Skin of body (tissue), 2 donors: Measurements from ENCODE around the gene PLEKHM2. TPM values are rescaled to one million over a fixed set of nuclear protein-coding genes. Genes with fewer than 3 reads are reported as not detected.

Experiments used
- DNase-seq: peaks from one replicate; lab custom pipeline; 2025; lab: John Stamatoyannopoulos, UW
- total RNA-seq: library from RNA; depleted of rRNA; stranded (reverse); fragments of >200 nt; gene quantifications from one replicate; pipeline ENCODE4 v1.2.3, GENCODE V29; 2014

The PLEKHM2 gene
- total RNA-seq, 1 donor from 2014 or later, result 19.6 TPM

- no peak for DNase-seq
Measured at GRCh38 chr1:15737324-15738319, 53.5 kb downstream of the PLEKHM2 start.

- DNase-seq, result no peak
Measured at GRCh38 chr1:15738416-15739113, 54.4 kb downstream of the PLEKHM2 start.

- DNase-seq, result no peak
Measured at GRCh38 chr1:15739259-15739658, 55.1 kb downstream of the PLEKHM2 start.

DNA sequence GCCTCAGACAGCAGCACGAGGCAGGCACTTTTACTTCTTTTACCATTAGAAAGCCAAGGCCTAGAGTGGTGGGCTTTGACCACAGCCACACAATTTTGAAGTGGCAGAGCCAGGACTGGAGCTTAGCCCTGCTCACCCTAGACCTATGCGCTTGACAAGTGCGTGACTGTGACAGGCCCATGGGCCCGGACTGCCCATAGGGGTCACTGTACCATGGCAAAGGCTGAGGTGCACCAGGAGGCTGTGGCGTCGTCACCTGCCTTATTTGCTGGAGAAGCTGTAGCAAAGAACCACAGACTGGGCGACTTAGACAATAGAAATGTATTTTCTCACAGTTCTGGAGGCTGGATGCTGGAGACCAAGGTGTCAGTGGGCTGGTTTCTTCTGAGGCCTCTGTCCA is 55.6 kb downstream of the PLEKHM2 start:
- no peak for DNase-seq

GRCh38 chr1:15740924-15741850 is 57.1 kb downstream of the PLEKHM2 start:
- DNase-seq, result no peak

GRCh38 chr1:15742339-15742801 is 58.2 kb downstream of the PLEKHM2 start, which contains the start of gene TMEM82:
TMEM82 (plus strand) TSS chr1:15742499; CDS start chr1:15742560, 61 bp downstream.
- DNase-seq, result no peak

DNA sequence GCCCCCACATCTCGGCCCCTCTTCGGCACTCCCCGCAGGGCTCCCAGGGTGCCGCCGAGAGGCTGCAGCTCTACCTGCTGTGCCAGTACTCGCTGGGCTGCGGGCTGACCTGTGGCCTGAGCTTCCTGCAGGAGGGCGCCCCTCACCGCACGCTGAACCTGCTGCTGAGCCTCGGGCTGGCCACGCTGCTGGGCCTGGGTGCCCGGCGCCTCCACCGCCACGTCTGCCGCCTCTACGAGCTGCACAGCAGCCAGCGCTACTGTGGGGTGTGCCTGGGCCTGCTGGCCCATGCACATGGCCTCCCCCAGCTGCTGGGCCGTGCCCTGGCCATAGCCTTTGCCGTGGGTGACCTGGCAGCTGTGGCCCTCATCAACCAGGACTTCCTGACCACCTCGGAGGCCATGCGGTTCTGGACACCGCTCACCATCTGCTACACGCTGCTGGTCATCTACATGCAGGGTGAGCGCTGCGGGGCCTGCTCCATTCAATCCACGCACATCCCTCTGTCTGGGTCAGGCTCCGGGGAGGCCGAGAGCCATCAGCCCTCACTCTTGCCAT is 60.1 kb downstream of the PLEKHM2 start:
- DNase-seq, result no peak

DNA sequence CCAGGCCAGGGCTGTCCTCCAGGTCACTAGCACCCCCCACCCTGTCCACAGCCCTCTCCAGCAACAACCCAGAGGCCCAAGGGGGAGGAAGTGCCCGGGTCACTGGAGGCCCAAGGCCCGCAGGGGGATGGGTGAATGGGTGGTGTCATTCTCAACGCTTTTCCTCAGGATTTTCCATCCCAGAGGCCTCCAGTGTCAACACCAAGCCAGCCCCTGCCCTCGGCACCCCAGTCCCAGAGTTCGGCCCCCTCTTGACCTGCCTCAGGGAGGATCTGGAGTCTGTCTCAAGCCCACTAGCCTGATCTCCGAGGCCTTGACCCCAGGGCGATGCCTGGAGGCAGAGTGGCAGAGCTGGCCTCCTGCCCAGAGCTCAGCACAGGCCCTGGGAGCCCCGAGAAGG is 63.3 kb downstream of the PLEKHM2 start:
- no peak for DNase-seq

DNA sequence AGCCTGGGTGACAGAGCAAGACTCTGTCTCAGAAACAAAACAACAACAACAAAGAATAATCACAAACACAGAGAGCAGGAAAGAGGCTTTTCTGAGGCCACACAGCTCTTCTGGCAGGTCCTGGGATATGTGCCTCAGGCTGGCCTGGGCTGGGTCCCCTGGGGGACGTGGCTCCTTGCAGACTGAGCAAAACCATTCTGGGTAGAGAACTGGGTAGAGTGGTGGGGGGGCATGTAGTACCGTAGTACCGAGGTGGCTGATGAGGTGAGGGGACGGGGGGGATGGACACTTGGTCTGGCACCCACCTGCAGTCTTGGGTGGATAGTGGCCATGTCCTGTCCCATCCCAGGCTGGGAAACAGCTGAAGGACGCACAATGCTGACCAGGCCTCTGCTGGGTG is 64.1 kb downstream of the PLEKHM2 start:
- no peak for DNase-seq

- DNase-seq, result no peak
Measured at GRCh38 chr1:15748690-15749398, 64.7 kb downstream of the PLEKHM2 start.

- DNase-seq, result no peak
Measured at GRCh38 chr1:15749399-15750291, 65.5 kb downstream of the PLEKHM2 start.

GRCh38 chr1:15750924-15751323 is 66.8 kb downstream of the PLEKHM2 start:
- no peak for DNase-seq

DNA sequence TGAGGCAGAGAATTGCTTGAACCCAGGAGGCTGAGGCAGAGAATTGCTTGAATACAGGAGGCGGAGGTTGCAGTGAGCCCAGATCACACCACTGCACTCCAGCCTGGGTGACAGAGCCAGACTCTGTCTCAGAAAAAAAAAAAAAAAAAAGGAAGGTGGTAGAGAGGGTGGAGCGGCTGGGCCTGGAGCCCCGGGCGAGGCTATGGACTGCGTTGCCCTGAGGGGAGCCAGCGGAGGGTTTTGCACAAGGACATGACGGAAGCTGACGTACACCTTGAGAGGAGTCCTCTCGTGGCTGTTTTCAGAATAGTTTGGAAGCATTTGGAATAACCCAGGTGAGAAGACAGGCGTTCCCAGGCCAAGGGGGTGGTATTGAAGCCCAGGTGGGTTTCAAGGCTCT is 67.6 kb downstream of the PLEKHM2 start:
- DNase-seq, result no peak

DNA sequence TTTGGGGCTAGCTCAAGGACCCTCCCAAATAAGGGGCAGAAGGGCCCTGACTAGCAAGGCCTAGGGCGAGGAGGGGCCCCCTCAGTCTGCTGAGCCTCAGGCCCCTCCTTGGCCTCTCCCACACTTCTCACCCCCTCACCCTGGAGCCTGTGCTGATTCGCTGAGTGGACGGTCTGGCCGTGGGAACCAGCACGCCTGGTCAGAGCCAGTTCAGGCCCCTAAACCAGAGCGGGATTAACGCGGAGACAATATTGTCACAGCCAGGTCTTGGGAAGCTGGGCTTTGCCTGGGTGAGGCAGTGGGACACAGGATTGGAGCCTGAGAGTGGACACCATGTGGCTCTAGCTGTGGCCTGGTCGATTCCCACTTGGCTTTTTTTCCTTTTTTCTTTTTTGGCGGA is 69.7 kb downstream of the PLEKHM2 start:
- no peak for DNase-seq

DNA sequence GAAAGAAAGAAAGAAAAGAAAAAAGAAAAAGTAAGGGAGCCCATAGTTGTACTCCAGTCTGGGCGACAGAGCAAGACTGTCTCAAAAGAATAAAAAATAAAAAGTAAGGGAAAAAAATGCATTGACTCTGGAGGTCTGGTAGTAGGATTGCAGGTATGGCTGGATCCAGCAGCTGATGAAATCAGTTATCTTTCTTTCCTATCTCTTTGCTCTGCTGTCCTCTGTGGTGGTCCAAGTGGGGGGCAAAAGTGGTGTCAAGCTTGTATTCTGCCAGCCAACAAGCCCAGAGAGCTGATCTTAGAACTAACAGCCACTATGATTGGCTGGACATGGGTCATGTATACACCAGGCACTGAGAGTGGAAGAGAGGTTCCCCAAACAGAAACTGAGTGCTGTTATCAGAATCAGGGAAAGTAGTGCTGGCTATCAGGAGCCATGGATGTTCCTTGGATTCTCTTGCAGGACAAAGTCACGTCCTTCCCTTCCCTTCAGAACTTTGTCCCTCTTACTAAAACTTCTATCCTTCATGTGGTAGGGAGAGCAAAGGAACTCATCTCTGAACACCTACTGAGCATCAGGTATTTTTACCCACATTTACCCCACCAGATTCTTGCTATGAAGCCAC is 71.0 kb downstream of the PLEKHM2 start:
- no peak for DNase-seq

- DNase-seq, result no peak
Measured at GRCh38 chr1:15755646-15756040, 71.5 kb downstream of the PLEKHM2 start.

DNA sequence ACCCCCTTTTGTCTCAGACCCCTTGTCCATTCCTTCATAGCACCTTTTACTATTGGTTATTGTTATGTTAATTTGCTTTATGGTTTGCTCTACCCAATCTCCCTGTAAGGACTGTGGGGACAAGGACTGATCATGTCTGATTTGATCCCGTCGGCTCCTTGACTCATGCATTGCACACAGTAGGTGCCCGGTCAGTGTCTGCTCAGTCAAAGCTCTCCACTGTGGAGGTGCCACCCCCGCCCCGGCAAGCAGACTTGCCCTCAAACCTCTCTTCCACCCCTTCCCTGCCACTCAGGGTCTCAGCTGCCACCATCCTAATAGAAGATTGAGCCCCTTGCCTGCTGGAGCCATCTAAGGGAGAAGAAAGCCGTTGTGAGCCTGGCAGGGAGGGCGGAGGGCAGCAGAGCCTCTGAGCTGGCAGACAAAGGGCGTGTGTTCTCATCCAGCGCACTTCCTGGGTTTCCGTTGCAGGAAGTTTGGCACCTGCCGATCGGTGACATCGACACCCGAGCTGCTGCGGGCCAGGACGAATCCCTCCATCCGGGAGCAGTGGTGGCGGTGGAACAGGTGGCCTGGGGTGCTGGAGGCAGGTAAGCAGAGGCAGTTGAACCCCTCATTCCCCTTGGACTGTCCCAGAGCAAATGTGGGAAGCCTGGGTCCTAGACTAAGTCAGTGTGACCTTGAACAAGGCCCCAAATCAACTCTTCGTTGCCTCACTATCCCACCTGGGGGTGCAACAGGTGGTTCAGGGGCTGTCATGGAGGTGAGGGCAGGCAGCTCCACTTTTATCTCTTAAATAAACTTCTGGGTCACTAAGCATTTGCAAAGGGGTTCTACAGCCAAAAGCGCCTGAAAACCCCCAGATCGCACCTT is 72.3 kb downstream of the PLEKHM2 start:
- DNase-seq, result peak; percentile 13
